Skeletal muscle satellite cell (primary cell): ENCODE measurements around the gene SEPTIN10.

Experiments used
- H3K27me3 ChIP-seq: 2 replicates; pipeline ENCODE4 v1.7.0; 2013; ENCODE audit warnings: low read length; ENCODE audit not compliant: control insufficient read depth, insufficient read depth
- H3K36me3 ChIP-seq: 2 replicates; pipeline ENCODE4 v1.7.0; 2013; ENCODE audit warnings: mild to moderate bottlenecking, control low read depth, low read length; ENCODE audit not compliant: insufficient read depth
- H3K4me1 ChIP-seq: 2 replicates; pipeline ENCODE4 v1.7.0; 2013; ENCODE audit warnings: low read length; ENCODE audit not compliant: control insufficient read depth, insufficient read depth
- H3K4me2 ChIP-seq: 2 replicates; pipeline ENCODE4 v1.7.0; 2013; ENCODE audit warnings: mild to moderate bottlenecking, low read length
- H3K4me3 ChIP-seq: 2 replicates; pipeline ENCODE4 v1.7.0; 2013; ENCODE audit warnings: low read length
- H3K9ac ChIP-seq: 2 replicates; pipeline ENCODE4 v1.7.0; 2013; ENCODE audit warnings: mild to moderate bottlenecking, low read depth, low read length, moderate library complexity
- H3K9me3 ChIP-seq: replicated peaks from 2 replicates; pipeline ENCODE4 v1.7.0; 2013; ENCODE audit warnings: mild to moderate bottlenecking, control low read depth, low read length

Gene SEPTIN10

GRCh38 chr2:109497911-109498870, 115.6 kb downstream of the SEPTIN10 start:
- peaks cover 21% of the 10 kb centered on the region for H3K36me3 ChIP-seq
- peaks cover 42% of the 10 kb centered on the region for H3K4me1 ChIP-seq
- no peak overlapping the region for H3K4me3 ChIP-seq
- H3K9me3 ChIP-seq: no peaks in the 10 kb centered on the region
- H3K9ac ChIP-seq: peak overlapping the region; percentile 9
- peak overlapping the region; percentile 33 for H3K4me2 ChIP-seq
- no peaks in the 10 kb centered on the region for H3K27me3 ChIP-seq

GRCh38 chr2:109497463-109497862, 116.3 kb downstream of the SEPTIN10 start:
- Histone ChIP-seq H3K4me3 (peak overlapping the region; percentile 21), H3K4me2 (peak overlapping the region; percentile 33), H3K4me1 (peaks cover 42% of the 10 kb centered on the region), H3K27me3 (no peaks in the 10 kb centered on the region), H3K9me3 (no peaks in the 10 kb centered on the region), H3K36me3 (peaks cover 26% of the 10 kb centered on the region), H3K9ac (peak overlapping the region; percentile 36)

- peaks cover 42% of the 10 kb centered on the region for H3K4me1 ChIP-seq
- H3K4me3 ChIP-seq: no peak overlapping the region
- H3K9ac ChIP-seq: no peak overlapping the region
- H3K27me3 ChIP-seq: no peaks in the 10 kb centered on the region
- H3K36me3 ChIP-seq: peaks cover 27% of the 10 kb centered on the region
- H3K4me2 ChIP-seq: no peak overlapping the region
- no peaks in the 10 kb centered on the region for H3K9me3 ChIP-seq
Observed at GRCh38 chr2:109494351-109494750, 119.4 kb downstream of the SEPTIN10 start.

- Histone ChIP-seq H3K9ac (no peak overlapping the region), H3K27me3 (no peaks in the 10 kb centered on the region), H3K4me1 (peaks cover 35% of the 10 kb centered on the region), H3K36me3 (peaks cover 33% of the 10 kb centered on the region), H3K4me2 (no peak overlapping the region), H3K9me3 (no peaks in the 10 kb centered on the region), H3K4me3 (no peak overlapping the region)
Observed at GRCh38 chr2:109493176-109493935, 120.4 kb downstream of the SEPTIN10 start.
